NK-92 (cell line): ENCODE results near the gene FBXW11.

ENCODE experiments used
- DNase-seq: peaks from one replicate; lab custom pipeline; 2025; ENCODE audit not compliant: unreplicated experiment; lab: John Stamatoyannopoulos, UW

Gene FBXW11

DNA sequence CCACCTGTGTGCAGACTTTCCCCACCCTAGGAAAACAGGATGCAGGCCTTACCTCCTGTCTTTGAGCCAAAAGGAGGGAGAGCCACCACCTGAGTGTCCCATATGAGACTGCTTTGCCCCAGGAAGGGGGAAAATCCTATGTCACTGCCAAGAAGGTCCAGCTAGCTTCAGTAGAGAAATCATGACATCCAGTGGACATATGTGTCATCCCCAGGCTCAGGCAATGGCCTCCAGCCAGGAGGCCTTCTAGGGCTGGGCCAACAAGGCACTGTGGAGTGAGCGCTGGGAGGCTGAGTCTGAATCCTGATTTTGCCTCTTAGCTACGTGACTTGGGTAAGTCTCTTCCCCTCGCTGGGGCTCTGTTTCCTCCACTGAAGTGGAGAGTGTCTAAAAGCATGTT lies 160.6 kb downstream of the FBXW11 start:
- DNase-seq, result no peak

DNA sequence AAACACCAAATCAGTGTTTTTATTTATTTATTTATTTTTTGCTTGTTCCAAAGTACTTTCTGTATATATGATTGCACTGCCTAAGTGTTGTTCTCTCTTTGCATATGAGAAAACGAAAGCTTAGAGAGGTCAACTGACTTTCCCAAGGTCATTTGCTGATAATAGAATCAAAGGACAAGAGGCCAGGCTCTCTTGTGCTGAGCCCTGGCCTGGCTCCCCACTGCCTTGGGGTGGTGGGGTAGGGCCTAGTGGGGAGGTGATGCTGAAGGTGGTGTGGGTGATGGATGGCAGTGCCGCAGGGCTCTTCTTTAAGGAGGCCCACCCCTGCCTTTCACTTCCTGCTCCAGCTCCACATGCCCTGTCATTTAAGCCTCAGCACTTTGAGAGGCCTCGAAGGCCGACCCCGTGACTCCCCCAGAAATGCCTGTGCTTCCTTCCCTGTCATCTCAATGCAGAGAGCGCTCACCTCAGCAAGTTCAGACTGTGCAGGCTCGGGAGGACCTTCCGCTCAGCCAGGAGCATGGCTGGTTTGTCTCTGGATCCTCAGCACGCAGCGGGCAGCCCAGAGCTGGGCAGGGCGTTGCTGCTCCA lies 161.3 kb downstream of the FBXW11 start:
- DNase-seq, result no peak

DNA sequence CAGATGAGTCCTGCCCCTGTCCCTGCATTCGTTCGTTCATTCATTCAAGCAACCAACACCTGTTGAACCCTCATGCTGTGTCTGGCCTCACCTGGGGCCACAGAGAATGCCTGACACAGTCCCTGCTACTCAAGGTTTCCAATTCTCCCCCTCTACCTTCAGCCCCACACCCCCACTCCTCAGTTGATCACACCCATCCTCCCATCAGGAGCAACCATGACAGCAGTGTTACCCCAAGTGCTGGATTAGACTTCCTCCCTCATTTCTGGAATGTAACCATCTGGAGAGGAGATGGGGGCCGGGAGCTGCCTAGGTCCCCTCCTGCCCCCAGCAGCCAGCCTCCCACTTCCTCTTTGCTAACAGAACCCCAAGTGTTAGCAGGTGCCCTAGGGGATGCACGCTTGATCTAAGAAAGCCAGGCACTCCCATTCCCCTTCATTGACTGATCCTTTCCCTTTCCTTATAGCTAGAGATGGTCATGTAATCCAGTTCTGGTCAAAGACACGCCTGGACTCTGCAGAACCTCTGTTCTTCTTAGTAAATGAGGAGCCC lies 163.6 kb downstream of the FBXW11 start:
- no peak for DNase-seq

DNA sequence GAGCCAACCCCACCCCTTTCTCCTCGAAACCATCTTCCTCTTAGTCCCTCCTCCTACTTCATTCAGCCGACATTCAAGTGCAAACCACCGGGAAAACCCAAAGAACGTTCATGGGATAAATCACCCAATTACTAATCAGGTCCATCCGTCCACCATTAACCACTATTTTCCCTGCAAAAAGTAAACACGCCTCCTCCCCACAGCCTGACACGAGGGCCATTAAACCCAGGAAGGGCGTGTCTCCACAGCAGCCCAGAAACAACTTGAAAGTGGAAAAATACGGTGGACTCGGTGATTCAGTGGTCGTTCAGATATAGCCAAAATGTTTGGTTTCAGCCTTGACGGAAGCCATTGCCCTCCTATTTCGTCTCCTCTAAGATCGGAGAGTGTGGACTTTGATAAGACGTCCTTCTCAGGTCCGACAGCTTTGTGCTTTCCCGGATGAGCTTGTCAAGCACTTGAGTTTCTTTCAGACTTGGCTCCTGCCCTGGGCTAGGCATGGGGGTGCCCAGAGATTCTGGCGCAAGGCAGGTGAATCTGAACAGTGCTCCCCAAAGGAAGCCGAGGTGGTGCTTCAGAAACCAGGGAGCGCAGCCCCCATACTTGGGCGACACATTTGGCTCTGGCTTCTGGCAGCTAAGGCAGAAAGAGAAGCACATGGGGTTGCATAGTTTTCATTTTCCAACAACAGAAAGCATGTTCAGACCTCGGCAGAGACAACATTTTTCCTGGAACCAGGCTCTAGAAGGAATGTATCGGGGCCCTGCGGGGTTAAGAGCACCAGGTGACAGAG lies 164.3 kb downstream of the FBXW11 start:
- no peak for DNase-seq

DNA sequence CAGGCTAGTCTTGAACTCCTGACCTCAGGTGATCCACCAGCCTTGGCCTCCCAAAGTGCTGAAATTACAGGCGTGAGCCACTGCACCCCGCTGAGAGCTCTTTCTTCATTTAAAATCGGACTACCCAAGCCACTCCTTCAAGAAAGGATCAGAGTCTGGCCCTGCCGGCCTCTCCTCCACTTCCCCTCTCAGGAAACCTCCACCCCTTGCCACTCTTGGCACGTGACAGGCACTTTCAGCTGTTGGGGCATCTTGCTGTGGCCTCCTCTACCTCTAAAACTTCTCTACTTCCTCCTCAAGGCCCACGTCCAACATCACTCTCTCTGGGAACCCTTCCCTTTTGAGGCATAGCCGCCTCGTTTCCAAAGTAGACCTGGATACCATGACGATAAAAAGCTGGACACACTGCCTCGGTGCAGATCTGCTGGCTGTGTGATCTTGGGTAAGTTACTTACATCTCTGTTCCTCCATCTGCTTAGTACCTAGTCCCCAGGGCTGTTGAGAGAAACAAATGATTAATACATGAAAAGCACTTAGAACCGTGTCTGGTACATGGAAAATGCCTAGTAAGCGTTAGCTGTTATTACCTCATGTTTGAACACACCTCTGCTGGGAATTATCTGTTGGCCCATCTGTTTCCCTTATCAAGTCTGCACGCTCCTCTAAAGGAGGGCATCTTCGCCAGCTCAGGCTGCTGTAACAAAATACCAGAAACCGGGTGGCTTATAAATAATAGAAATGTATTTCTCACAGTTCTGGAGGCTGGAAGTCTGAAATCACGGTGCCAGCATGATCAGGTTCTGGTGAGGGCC lies 165.5 kb downstream of the FBXW11 start:
- no peak for DNase-seq

DNA sequence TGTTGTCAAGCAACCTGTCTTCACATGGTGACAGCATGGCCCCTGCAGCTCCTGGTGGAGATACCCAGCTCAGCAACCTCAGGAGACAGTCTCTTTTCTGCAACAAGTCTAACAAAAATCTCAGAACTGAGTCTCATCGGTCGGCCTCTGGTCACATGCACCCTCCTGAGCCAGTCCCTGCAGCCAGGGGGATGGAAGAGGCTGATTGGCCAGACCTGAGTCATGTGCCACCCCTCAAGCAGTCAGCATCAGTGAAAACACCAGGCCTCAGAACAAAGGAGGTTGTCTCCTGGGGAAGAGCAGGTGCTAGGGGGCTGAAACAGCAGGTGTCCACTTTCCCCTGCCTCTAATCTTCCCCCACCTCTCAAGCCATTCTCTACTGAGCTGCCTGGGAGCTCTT lies 166.4 kb downstream of the FBXW11 start:
- DNase-seq, result no peak

DNA sequence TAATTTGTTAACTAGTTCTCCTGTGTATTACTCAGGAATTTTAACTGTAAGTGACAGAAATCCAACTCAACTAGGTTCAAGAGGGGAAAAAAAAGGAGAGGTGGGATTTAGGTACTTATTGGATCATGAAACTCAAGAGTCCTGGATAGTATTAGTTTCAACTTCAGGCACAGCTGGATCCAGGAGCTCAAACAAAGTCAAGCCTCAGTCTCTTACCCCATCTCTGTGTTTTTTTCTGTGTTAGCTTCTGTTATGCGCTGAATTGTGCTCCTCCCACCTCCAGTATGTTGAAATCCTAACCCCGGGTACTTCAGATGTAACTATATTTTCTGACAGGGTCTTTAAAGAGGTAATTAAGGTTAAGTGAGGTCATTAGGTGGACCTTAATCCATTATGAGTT lies 167.3 kb downstream of the FBXW11 start:
- DNase-seq, result no peak

DNA sequence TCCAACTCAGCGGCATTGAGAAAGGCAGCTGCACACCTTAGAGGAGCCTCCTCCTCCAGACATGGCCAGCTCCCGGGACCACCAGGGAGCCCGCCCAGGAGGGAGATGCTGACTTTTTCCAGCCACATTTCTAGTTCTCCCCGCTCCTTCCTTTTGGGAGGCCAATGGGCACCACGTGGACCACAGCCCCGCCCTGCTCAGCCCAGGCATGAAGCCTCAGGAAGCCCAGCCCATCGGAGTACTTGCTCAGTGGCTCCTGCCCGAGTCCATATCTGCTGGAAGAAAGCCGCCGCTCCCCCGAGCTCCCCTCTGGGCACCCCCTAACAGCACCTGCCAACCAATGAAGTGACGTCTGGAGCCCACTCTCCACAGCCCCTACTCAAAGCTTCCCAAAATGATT lies 168.4 kb downstream of the FBXW11 start:
- no peak for DNase-seq

DNA sequence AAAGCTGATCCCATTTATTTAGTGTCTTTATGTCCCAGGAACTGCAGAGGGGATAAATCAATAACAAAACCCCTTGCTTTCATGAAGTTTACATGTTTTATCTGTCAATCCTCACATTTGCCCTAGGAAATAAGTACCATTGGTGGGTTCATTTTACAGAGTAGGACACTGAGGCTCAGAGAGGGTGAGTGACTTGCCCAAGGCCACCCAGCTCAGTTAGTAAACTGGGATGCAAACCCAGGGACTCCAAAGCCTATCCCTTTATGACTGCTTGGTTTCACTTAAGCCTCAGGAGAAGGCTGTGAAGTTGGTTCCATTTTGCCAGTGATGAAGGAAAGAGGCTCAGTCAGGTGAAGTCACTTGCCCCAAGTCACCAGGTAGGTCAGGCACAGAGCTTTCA lies 168.9 kb downstream of the FBXW11 start:
- no peak for DNase-seq

DNA sequence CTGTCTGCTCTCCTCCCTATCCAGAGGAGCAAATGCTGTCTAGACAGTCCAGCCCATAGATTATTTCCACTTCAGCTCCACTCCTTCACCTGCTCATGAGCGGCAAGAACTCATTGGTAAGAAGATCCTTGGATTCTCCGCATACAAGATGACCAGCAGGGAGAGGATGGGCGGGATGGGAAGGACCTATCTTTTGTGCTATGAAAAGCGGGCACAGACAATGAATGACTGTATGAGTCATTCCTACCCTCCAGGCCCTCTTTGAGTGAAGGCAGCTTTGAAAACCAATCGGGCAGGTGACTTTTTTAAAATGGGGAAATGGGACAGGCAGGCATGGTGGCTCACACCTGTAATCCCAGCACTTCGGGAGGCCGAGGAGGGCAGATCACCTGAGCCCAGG lies 171.4 kb downstream of the FBXW11 start:
- no peak for DNase-seq

DNA sequence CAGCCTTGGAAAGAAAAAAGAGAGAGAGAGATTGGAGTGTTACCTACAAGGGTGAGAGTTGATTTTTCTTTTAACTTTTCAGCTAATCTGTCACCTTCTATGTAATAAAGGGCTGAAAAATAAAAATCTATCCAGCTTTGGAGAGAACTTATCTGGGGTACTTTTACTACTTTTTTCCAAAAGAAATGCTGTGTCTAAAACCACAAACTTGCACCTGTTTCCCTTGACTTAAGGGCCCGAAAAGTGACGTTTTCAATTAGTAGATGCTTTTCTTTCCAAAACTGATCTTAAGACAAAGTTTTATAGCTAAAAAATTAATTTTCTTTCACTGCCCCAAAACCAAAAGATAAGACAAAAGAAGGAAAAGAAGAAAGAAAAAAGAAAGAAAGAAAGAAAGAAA lies 172.0 kb downstream of the FBXW11 start:
- DNase-seq, result no peak

DNA sequence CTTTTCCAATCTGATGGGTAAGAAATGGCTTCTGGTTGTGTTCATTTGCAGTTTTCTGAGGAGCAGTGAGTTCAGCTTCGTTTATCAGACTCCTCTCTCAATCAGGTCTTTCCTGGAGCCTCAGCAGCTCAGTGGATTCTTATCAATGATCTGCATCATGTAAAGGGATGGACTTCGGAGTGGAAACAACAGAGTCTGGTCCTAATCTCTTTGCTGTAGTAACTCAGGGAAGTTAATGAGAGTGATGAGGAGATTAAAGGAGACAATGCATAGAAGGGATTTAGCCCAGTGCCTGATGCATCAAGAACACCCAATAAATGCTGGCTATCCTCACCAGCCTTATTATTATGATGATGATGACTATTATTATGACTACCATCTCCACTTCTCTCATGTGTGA lies 173.7 kb downstream of the FBXW11 start:
- DNase-seq, result no peak

DNA sequence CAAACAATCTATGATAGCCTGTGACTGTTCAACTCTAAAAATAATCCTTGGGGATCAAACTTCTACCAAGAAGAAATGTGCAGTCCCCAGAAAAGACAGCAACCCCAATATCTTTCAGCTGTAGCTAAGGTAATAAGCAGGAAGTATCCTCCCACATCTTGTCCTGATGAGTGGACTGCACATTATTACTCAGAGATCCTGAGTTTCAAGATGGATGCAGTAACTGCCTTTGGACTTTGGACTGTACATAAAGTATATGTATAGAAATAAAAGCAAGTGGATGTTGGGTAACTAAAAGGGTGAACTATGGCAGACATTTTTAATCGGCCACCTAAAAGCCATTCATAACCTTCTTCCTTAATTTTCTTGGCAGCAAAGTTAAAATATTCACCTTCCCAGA lies 175.8 kb downstream of the FBXW11 start:
- no peak for DNase-seq

DNA sequence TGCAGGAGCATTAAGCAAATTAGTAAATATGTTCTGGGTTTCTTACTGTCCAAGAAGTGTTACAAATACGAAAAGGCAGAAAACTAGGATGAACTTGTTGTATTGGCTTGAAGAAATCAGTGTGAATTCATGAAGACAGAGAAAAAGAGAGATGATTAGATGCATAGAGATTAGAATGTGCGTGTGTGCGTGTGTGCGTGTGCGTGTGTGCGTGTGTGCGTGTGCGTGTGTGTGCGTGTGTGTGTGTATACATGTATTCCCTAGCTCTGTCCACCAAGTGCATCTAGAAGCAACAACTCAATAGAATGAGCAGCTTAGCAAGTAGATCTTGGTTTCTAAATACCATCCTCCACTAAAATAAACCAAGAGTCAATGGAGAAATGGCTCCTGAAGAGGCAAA lies 179.3 kb downstream of the FBXW11 start:
- DNase-seq, result no peak

DNA sequence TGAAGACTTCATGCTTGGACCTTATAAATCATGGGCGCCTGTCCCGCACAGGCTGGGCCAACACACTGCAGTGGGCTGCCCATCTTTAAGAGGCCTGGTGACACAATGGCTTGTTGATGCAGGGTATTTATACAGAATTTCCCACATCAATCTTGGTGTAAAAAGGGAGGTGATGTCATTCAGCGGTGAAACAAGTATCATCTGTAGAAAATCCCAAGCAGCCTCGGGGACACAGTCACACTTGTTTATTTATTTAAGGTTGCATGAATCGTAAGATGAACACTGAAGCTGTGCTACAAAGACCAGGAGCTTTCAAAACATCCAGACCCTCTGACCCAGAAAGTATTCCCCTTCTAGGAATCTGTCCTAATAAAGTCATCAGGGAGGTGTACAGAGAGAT lies 180.3 kb downstream of the FBXW11 start:
- no peak for DNase-seq

DNA sequence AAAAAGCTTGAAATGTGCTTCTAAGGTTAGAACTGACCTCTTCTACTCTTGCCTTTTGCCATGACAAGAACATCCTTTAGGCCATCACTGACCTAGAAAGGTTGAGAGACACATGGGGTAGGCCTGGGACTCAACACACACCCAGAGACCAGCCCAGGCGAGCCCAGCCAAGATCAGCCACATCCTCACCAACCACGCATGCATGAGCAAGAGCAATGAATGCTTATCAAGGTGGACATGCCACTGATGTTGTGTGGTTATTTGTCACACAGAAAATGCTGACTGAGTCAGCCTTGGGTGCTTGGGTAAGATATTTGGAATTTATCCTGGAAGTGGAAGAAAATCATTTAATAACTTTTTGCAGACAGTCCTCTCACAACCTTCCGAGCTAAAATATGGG lies 181.4 kb downstream of the FBXW11 start:
- no peak for DNase-seq

DNA sequence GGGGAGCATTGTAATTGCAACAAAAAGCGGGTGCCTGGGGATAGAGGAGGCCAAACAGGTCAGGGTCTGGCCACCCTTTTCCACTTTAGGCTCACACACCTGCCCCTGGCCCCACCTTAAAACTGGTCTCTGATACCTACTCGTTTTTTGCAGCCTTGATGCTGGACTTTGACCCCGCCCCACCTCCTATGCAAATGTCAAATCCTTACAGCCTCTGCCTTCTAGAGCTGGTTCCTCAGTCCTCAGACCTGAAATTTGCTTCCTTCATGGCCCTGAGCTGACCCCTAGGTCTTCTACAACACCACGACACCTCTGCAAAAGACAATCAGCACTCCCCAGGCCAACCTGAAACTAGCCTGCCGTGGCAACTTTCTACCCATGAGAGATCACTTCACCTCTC lies 183.2 kb downstream of the FBXW11 start:
- no peak for DNase-seq

DNA sequence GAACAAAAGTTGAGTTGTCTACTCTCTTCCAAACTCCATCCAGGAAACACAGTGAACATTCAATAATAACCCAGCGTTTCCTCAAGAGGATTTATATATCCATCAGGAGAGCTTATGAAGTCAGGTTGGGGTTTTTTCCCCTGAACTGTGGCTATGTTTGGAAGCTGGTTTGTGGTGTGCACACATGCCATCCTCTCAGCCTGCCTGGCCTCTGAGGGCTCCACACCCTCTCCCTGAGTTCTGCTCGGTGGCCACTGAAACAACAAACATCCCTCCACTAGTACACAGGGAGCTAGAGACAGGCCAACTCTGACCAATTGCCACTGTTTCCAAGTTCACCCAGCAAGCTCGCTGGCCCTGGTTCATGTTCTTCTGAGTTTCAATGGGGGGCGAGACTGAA lies 185.2 kb downstream of the FBXW11 start:
- no peak for DNase-seq

DNA sequence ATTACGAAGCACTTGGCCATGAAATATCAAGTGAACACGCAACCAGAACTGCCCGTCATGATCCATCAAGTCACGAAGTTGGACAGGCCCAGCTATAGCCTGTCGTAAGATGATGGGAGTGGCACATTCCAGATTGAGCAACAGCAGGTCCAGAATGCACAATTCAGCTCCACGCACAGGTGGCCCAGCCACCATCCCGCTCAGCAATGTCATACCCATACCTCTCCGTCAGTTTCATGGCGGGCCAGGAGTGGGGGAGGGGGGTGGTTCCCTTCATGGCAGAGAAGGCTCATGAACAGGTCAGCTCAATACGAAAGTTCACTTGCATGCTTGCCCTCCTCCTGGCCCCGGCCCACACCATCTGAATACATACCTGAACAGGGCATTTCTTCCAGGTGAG lies 185.9 kb downstream of the FBXW11 start:
- DNase-seq, result no peak

DNA sequence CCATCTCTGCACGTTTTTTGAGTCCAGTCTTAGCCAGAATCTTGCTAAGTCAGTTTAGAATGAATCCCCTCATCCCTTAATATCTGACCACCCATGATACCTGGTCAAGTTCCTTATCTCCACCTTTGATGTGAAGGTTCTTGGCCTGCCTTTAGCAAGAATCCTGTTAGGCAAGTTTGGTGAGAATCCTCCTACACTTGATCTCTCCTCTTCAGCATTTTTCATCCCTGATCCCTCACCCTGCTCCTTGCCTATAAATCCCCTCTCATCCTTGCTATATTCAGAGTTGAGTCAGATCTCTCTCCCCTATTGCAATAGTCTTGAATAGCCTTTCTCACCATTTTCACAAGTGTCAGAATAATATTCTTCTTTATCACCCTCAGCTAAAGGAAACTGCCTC lies 189.8 kb downstream of the FBXW11 start:
- DNase-seq, result no peak

DNA sequence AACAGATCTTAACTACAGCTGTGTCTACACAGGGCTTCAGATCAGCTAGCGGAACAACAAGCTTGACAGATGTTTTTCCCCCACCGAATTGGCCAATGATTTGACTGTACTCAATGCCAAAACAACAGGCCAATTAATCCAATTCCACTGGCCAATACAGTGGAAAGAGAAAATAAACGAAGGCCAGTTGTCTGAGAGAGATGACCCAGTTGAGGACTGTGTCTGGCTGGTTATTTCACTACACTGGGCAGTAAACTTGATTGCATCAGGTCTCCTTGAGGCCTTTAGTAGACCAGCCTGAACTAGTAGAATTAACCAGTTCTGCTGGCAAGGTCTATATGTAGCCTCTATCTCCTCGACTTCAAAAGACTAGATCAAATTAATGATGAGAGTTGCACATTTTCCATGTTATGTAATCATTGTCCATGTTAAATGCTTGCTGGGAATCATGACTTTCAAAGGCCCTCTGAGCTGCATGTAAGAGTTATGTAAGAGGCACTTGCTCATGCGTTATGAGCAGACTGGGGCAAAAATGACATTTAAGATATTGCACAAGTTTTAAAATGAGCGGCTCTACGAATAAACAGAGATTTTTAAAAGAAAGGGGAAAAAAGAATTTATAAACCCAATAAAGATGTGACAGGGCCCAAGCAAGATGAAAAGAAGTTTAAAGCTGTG lies 192.5 kb downstream of the FBXW11 start:
- no peak for DNase-seq
